GM20000 (cell line): ENCODE measurements around the gene PCLO.
A peak's percentile ranks its signal among the peaks of the same experiment; 100 is the strongest.

Experiments
- DNase-seq: peaks from one replicate; pipeline ENCODE4 v3.0.0; 2012; ENCODE audit warnings: low spot score
- CTCF ChIP-seq: IDR thresholded peaks from 2 replicates; pipeline ENCODE4 v1.5.1; 2012; ENCODE audit warnings: mild to moderate bottlenecking, control low read depth; ENCODE audit errors: extremely low read depth, missing control alignments

The PCLO gene

DNA sequence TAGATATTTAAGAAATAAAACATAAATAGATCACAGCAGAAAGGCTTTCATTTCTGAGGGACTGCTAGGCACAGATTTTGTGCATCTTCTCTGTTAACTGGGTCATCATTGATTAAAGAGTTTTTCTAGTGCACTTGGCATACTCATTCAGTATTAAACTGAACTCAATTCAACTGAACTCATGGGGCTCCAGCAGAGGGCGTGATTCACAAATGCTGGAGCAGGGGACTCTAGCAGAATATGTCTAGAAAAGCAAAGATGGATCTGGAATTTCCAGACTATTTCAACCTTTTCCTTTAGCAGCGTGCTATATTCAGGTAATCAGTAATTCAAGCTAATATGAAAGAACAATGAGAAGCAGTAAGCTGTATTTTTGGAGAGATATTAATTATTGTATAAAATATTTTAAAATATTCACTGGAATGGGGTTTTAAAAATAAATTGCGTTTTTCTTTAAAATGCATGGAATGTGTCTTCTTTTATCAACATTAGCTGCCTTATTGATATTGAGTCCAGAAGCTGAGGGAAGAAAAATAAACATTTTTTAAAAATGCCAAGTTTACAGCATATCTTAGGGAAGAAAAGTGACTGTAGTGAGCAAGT lies 422.3 kb downstream of the PCLO start:
- TF ChIP-seq CTCF = peak; percentile 27
- DNase-seq = peak; percentile 3

DNA sequence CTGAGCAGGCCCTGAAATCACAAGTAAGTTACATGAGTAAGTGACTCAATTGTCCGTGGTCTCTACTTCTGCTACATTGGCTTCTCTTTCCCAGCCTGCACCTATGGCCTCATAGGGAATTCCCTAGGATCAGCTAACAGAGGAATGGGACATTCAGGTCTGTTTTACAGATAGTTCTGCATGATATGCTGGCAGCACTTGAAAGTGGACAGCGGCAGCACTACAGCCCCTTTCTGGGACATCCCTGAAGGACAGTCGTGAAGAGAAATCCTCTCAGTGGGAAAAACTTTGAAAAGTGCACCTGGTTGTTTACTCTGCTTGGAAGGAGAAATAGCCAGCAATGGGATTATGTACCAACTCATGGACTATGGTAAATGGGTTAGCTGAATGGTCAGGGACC lies 426.1 kb downstream of the PCLO start:
- TF ChIP-seq CTCF = no peak
- no peak for DNase-seq

DNA sequence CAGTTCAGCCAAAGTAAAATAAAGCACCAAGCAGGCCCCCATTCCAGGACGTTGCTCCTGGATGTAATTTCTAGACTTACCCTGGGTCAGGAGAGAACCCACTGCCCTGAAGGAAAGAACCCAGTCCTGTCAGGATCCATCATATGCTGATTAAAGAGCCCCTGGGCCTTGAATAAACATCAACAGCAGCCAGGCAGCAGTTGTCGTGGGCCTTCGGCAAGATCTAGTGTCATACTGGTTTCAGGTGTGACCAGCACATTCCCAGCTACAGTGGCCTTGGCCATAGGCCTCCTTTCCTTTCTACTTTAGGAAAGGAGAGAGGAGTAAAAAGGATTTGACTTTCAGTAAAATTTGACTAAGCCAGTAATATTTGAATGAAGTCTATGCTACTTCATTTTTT lies 430.0 kb downstream of the PCLO start:
- DNase-seq = no peak
- TF ChIP-seq CTCF = no peak

- peak; percentile 7 for DNase-seq
- TF ChIP-seq CTCF = peak; percentile 30
These were observed 433.3 kb downstream of the PCLO start for GRCh38 chr7:82729172-82730030.

- no peak for DNase-seq
- no peak for TF ChIP-seq CTCF
These were observed 436.5 kb downstream of the PCLO start for GRCh38 chr7:82726038-82726800.

GRCh38 chr7:82723411-82723810 lies 439.3 kb downstream of the PCLO start:
- DNase-seq = no peak
- no peak for TF ChIP-seq CTCF

GRCh38 chr7:82722946-82723345 lies 439.7 kb downstream of the PCLO start:
- TF ChIP-seq CTCF = no peak
- DNase-seq = no peak
